K562 (cell line): Measurements from ENCODE around the gene XIRP2. TPM values are rescaled to one million over a fixed set of nuclear protein-coding genes. Genes with fewer than 3 reads are reported as not detected.

ENCODE experiments used
- ATAC-seq: fragments of 200-7000 bp; cut with Tn5 transposase; 3 replicates; pipeline ENCODE4 v1.9.1; 2020; ENCODE audit warnings: moderate library complexity
- BruUV-seq: library from RNA; stranded (reverse); fragments of 400-500 nt; replicated peaks from 2 replicates; lab custom pipeline; 2021; lab: Mats Ljungman, UMichigan
- CTCF ChIA-PET: fragments of 300-600 bp; formaldehyde crosslinking; extraction: SDS; loops from one replicate; lab custom pipeline; 2021; ENCODE audit warnings: low intra/inter-chr PET ratio; lab: Yijun Ruan, JAX
- POLR2A ChIA-PET: fragments of 300-600, 350-650 bp; sonication (Branson Sonifier 250); formaldehyde crosslinking; extraction: SDS; loops from one replicate; lab custom pipeline; 2021; ENCODE audit warnings: antibody characterized with exemption, inconsistent platforms; lab: Yijun Ruan, JAX
- DNase-seq, 4 experiments: peaks; one replicate each; pipeline versions ENCODE4 v3.0.0 to v3.0.0-alpha.2; 2011 to 2018; ENCODE audit warnings: low spot score in 3 of 4, mixed read lengths in 3 of 4; ENCODE audit errors: extremely low read depth in 1 of 4
- FAIRE-seq: peaks from 2 replicates; lab custom pipeline; 2011; peaks lifted over from hg19 to GRCh38; lab: Jason Lieb, UNC
- H2AFZ ChIP-seq: 2 replicates; pipeline ENCODE4 v1.6.0; 2011; ENCODE audit warnings: low read depth, low read length, control low read depth, inconsistent platforms
- H3K27ac ChIP-seq: fragments of 200-600 bp; 3 replicates; pipeline ENCODE4 v1.8.0; 2011; ENCODE audit warnings: low read depth, mild to moderate bottlenecking, control low read depth, inconsistent platforms, low read length, moderate library complexity, mixed read lengths; ENCODE audit errors: extremely low read depth
- H3K27me3 ChIP-seq, 2 experiments: fragments of 300-600 bp in 1 of 2; 2 replicates in 1 of 2; 3 replicates in 1 of 2; pipeline versions ENCODE4 v1.6.0 to v1.8.0; 2011; ENCODE audit warnings: inconsistent platforms in 2 of 2, low read length in 2 of 2, mild to moderate bottlenecking in 1 of 2, mixed read lengths in 1 of 2, moderate library complexity in 1 of 2; ENCODE audit not compliant: control insufficient read depth in 2 of 2, insufficient read depth in 2 of 2
- H3K36me3 ChIP-seq: fragments of 300-600 bp; 3 replicates; pipeline ENCODE4 v1.8.0; 2011; ENCODE audit warnings: mild to moderate bottlenecking, low read length, inconsistent platforms; ENCODE audit not compliant: control insufficient read depth, insufficient read depth
- H3K4me1 ChIP-seq, 2 experiments: fragments of 200-600 bp in 1 of 2; replicated peaks in 1 of 2; 2 replicates in 1 of 2; 3 replicates in 1 of 2; pipeline versions ENCODE4 v1.5.1 to v1.8.0; 2011; ENCODE audit warnings: inconsistent platforms in 2 of 2, low read length in 2 of 2, mild to moderate bottlenecking in 1 of 2, mixed read lengths in 1 of 2, moderate library complexity in 1 of 2; ENCODE audit not compliant: control insufficient read depth in 2 of 2, insufficient read depth in 2 of 2
- H3K4me2 ChIP-seq: 2 replicates; pipeline ENCODE4 v1.6.1; 2011; ENCODE audit warnings: low read length, control low read depth, inconsistent platforms, mixed read lengths; ENCODE audit not compliant: insufficient read depth
- H3K4me3 ChIP-seq: fragments of 200-600 bp; sonication (generic), shearing (Covaris generic); 2 replicates; pipeline ENCODE4 v1.5.1; 2016; ENCODE audit warnings: control low read depth, inconsistent platforms
- H3K79me2 ChIP-seq: fragments of 200-600 bp; 3 replicates; pipeline ENCODE4 v1.8.0; 2011; ENCODE audit warnings: low read length, inconsistent platforms; ENCODE audit not compliant: control insufficient read depth, insufficient read depth
- H3K9ac ChIP-seq, 2 experiments: 2 replicates each; pipeline versions ENCODE4 v1.6.0 to v1.6.1; 2011; ENCODE audit warnings: low read depth in 2 of 2, low read length in 2 of 2, control low read depth in 1 of 2, inconsistent platforms in 1 of 2, mild to moderate bottlenecking in 1 of 2, mixed read lengths in 1 of 2; ENCODE audit not compliant: insufficient read depth in 1 of 2
- H3K9me1 ChIP-seq: one replicate; pipeline ENCODE4 v1.6.0; 2011; ENCODE audit warnings: inconsistent platforms, mild to moderate bottlenecking, low read length, moderate library complexity; ENCODE audit not compliant: control insufficient read depth, insufficient read depth
- H3K9me3 ChIP-seq: replicated peaks from 2 replicates; pipeline ENCODE4 v1.5.1; 2011; ENCODE audit warnings: low read depth, low read length, inconsistent platforms; ENCODE audit not compliant: control insufficient read depth, insufficient read depth
- H4K20me1 ChIP-seq: replicated peaks from 2 replicates; pipeline ENCODE4 v1.6.1; 2011; ENCODE audit warnings: low read length, inconsistent platforms, mixed read lengths; ENCODE audit not compliant: control insufficient read depth, insufficient read depth
- BRCA1 ChIP-seq, 2 experiments: fragments of 450-650 bp in 1 of 2; sonication (generic) in 1 of 2; formaldehyde crosslinking in 1 of 2; IDR thresholded peaks; 2 replicates each; pipeline versions ENCODE4 v1.5.0 to v1.6.1; 2017 to 2020; ENCODE audit warnings: mild to moderate bottlenecking in 1 of 2, missing genetic modification reagents in 1 of 2
- CBFA2T2 ChIP-seq: fragments of 450-650 bp; conservative IDR thresholded peaks from 2 replicates; pipeline ENCODE4 v1.6.1; 2017; ENCODE audit warnings: mild to moderate bottlenecking
- CBFA2T3 ChIP-seq: fragments of 450-650 bp; IDR thresholded peaks from 2 replicates; pipeline ENCODE4 v1.6.1; 2017
- GATAD2A ChIP-seq: fragments of 450-650 bp; IDR thresholded peaks from 2 replicates; pipeline ENCODE4 v1.6.1; 2017
- MAFF ChIP-seq: IDR thresholded peaks from 2 replicates; pipeline ENCODE4 v1.6.1; 2012; ENCODE audit warnings: low read length, improper control_type of control experiment
- PCBP2 ChIP-seq: fragments of 200-400 bp; formaldehyde crosslinking; IDR thresholded peaks from 2 replicates; pipeline ENCODE4 v1.6.1; 2018; ENCODE audit warnings: low read length, low read depth, mild to moderate bottlenecking, moderate library complexity; ENCODE audit not compliant: poor library complexity, severe bottlenecking
- SIX5 ChIP-seq, 2 experiments: IDR thresholded peaks; 2 replicates each; pipeline ENCODE4 v1.6.1; 2011; ENCODE audit warnings: low read length in 2 of 2, borderline replicate concordance in 1 of 2, low read depth in 1 of 2, mild to moderate bottlenecking in 1 of 2, moderate library complexity in 1 of 2; ENCODE audit not compliant: insufficient read depth in 1 of 2
- SRSF1 ChIP-seq: fragments of 200-400 bp; formaldehyde crosslinking; IDR thresholded peaks from 2 replicates; pipeline ENCODE4 v1.6.1; 2017; ENCODE audit warnings: mild to moderate bottlenecking, low read depth, low read length, moderate library complexity
- TCFL5 ChIP-seq: fragments of 250-450 bp; sonication (Bioruptor Pico); conservative IDR thresholded peaks from 2 replicates; pipeline ENCODE4 v1.6.1; 2021; ENCODE audit warnings: mild to moderate bottlenecking, moderate library complexity, matching md5 sums
- WHSC1 ChIP-seq: IDR thresholded peaks from one replicate; pipeline ENCODE4 v1.6.1; 2012; ENCODE audit warnings: low read length, control low read depth, inconsistent platforms
- ZFPM2 ChIP-seq: fragments of 250-450 bp; sonication (Bioruptor Pico); IDR thresholded peaks from 2 replicates; pipeline ENCODE4 v1.5.1; 2022; ENCODE audit warnings: mild to moderate bottlenecking
- ZNF239 ChIP-seq: fragments of 250-450 bp; sonication (Bioruptor Pico); IDR thresholded peaks from 2 replicates; pipeline ENCODE4 v1.4.0; 2020; ENCODE audit warnings: mild to moderate bottlenecking
- ZNF695 ChIP-seq: fragments of 450-650 bp; formaldehyde crosslinking; IDR thresholded peaks from 2 replicates; pipeline ENCODE4 v1.4.0; 2020; ENCODE audit warnings: mild to moderate bottlenecking, moderate library complexity
- ZNF696 ChIP-seq: fragments of 250-450 bp; sonication (Bioruptor Pico); conservative IDR thresholded peaks from 2 replicates; pipeline ENCODE4 v1.4.0; 2020; ENCODE audit warnings: mild to moderate bottlenecking, moderate library complexity
- WGBS: fragments of 100-300 bp; shearing (Covaris generic); methylation state at CpG from one replicate; pipeline ENCODE4 v1.1.6; 2016; ENCODE audit warnings: low coverage, mixed read lengths; ENCODE audit not compliant: insufficient coverage; ENCODE audit errors: missing lambda C conversion rate; 5-methylcytosine and 5-hydroxymethylcytosine counted together
- in situ Hi-C: fragments of 300-500 bp; cut with MboI; formaldehyde crosslinking; loops from 4 replicates; pipeline ENCODE4 v1.15.0; 2018; ENCODE audit warnings: inconsistent platforms, mixed read lengths
- intact Hi-C: fragments of 100-400 bp; cut with micrococcal nuclease; formaldehyde crosslinking; loops from 2 replicates; pipeline ENCODE4 v1.14.2; 2022
- polyA plus RNA-seq, 8 experiments: library from polyadenylated mRNA; depleted of rRNA in 4 of 8; stranded (reverse) in 5 of 8; unstranded in 3 of 8; fragments of >200 nt; fragmentation: Nextera tagmentation in 2 of 8; fragmentation: Illumina TruSeq in 1 of 8; extraction: Ambion mirVana in 2 of 8; extraction: Trizol in 1 of 8; gene quantifications; 2 replicates each; pipeline versions ENCODE4 v1.2.1 to v1.2.3, GENCODE V29; 2011 to 2014; ENCODE audit warnings: inconsistent platforms in 1 of 8, missing spikeins in 1 of 8
- total RNA-seq, 7 experiments: library from RNA; depleted of rRNA in 6 of 7; stranded (reverse); fragments of >200 nt in 6 of 7; fragmentation: Illumina TruSeq in 2 of 7; extraction: Trizol in 2 of 7; gene quantifications; 2 replicates each; pipeline versions ENCODE4 v1.2.1 to v1.2.3, GENCODE V29; 2011 to 2021; ENCODE audit warnings: low replicate concordance in 1 of 7
- TF ChIP-seq, protein P1 (sequence below): fragments of 450-650 bp; formaldehyde crosslinking; IDR thresholded peaks from 2 replicates; pipeline ENCODE4 v1.4.0; 2020; ENCODE audit warnings: mild to moderate bottlenecking, moderate library complexity
- TF ChIP-seq, protein P2 (sequence below): sonication (generic); formaldehyde crosslinking; IDR thresholded peaks from 2 replicates; pipeline ENCODE4 v1.8.0; 2022; ENCODE audit warnings: mild to moderate bottlenecking, low read depth, missing genetic modification reagents
- TF ChIP-seq, protein P3 (sequence below): sonication (generic); IDR thresholded peaks from 2 replicates; pipeline ENCODE4 v1.6.1; 2016
- TF ChIP-seq, protein P4 (sequence below): fragments of 250-450 bp; sonication (Bioruptor Pico); IDR thresholded peaks from 2 replicates; pipeline ENCODE4 v1.4.0; 2020; ENCODE audit warnings: mild to moderate bottlenecking, moderate library complexity

Gene XIRP2
- total and polyA plus RNA-seq, 9 of the 15 experiments (the other 6 are each of a cell fraction or from before 2014, with no cell fraction given) = 0.04 to 0.10 (median 0.04) TPM; not detected in 2

DNA sequence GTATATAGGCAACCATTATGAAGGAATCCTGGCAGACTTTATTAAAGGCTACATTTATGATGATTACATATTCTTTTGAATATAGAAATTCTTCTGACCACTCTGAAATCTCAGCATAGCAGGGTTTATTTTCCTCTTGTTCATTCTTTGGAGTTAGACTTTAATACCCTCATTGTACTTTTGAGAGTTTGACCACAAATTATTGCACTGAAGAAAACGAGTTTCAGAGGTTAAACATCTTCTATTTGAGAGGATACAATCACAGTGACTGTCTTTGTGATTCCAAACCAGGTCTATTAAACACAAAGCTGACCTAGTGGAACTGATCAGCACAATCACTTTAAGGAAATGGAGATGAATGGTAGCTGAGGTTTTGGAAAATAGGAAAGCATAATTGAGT, 71.3 kb downstream of the XIRP2 start:
- FAIRE-seq (no peak), ATAC-seq (no peak), DNase-seq (no peak)
- Histone ChIP-seq H3K36me3 (no peaks in the 10 kb centered on the region), H3K9me1 (no peaks in the 10 kb centered on the region), H3K27me3 (no peaks in the 10 kb centered on the region), H3K4me2 (no peak overlapping the region), H4K20me1 (no peaks in the 10 kb centered on the region), H2AFZ (no peak overlapping the region), H3K9me3 (no peaks in the 10 kb centered on the region), H3K79me2 (no peaks in the 10 kb centered on the region), H3K4me3 (no peak overlapping the region), H3K4me1 (no peaks in the 10 kb centered on the region), H3K27ac (no peak overlapping the region), H3K9ac (no peak overlapping the region)
- BruUV-seq = no TSS peak
- ChIA-PET POLR2A (no interaction called here), CTCF (no interaction called here)
- in situ Hi-C loops = no loop called here
- intact Hi-C loops = no loop called here
- 0% methylated on average over 1 of the region's 1 CpG for whole genome bisulfite sequencing
- TF ChIP-seq ZNF695 (CRISPR knock-in tag) (no peak), ZNF696 (CRISPR knock-in tag) (no peak), MAFF (no peak), SRSF1 (no peak), PCBP2 (no peak), ZFPM2 (CRISPR knock-in tag) (no peak), BRCA1 (IDR thresholded peaks at IDR 0.05) (no peak), BRCA1 (CRISPR knock-in tag; IDR thresholded peaks at IDR 0.05) (no peak), ZNF239 (CRISPR knock-in tag) (no peak), CBFA2T3 (no peak), CBFA2T2 (no peak), GATAD2A (no peak), TCFL5 (CRISPR knock-in tag) (no peak), WHSC1 (no peak), SIX5 (IDR thresholded peaks at IDR 0.05; ENCODE audit: borderline replicate concordance in 1 of 2, insufficient read depth in 1 of 2, low read depth in 1 of 2, low read length in 2 of 2) (no peak)
- TF ChIP-seq, protein P1, sequence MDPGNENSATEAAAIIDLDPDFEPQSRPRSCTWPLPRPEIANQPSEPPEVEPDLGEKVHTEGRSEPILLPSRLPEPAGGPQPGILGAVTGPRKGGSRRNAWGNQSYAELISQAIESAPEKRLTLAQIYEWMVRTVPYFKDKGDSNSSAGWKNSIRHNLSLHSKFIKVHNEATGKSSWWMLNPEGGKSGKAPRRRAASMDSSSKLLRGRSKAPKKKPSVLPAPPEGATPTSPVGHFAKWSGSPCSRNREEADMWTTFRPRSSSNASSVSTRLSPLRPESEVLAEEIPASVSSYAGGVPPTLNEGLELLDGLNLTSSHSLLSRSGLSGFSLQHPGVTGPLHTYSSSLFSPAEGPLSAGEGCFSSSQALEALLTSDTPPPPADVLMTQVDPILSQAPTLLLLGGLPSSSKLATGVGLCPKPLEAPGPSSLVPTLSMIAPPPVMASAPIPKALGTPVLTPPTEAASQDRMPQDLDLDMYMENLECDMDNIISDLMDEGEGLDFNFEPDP (CRISPR knock-in tag) = no peak
- TF ChIP-seq, protein P2, sequence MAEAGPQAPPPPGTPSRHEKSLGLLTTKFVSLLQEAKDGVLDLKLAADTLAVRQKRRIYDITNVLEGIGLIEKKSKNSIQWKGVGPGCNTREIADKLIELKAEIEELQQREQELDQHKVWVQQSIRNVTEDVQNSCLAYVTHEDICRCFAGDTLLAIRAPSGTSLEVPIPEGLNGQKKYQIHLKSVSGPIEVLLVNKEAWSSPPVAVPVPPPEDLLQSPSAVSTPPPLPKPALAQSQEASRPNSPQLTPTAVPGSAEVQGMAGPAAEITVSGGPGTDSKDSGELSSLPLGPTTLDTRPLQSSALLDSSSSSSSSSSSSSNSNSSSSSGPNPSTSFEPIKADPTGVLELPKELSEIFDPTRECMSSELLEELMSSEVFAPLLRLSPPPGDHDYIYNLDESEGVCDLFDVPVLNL (CRISPR knock-in tag) = no peak
- TF ChIP-seq, protein P3, sequence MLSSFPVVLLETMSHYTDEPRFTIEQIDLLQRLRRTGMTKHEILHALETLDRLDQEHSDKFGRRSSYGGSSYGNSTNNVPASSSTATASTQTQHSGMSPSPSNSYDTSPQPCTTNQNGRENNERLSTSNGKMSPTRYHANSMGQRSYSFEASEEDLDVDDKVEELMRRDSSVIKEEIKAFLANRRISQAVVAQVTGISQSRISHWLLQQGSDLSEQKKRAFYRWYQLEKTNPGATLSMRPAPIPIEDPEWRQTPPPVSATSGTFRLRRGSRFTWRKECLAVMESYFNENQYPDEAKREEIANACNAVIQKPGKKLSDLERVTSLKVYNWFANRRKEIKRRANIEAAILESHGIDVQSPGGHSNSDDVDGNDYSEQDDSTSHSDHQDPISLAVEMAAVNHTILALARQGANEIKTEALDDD = no peak
- TF ChIP-seq, protein P4, sequence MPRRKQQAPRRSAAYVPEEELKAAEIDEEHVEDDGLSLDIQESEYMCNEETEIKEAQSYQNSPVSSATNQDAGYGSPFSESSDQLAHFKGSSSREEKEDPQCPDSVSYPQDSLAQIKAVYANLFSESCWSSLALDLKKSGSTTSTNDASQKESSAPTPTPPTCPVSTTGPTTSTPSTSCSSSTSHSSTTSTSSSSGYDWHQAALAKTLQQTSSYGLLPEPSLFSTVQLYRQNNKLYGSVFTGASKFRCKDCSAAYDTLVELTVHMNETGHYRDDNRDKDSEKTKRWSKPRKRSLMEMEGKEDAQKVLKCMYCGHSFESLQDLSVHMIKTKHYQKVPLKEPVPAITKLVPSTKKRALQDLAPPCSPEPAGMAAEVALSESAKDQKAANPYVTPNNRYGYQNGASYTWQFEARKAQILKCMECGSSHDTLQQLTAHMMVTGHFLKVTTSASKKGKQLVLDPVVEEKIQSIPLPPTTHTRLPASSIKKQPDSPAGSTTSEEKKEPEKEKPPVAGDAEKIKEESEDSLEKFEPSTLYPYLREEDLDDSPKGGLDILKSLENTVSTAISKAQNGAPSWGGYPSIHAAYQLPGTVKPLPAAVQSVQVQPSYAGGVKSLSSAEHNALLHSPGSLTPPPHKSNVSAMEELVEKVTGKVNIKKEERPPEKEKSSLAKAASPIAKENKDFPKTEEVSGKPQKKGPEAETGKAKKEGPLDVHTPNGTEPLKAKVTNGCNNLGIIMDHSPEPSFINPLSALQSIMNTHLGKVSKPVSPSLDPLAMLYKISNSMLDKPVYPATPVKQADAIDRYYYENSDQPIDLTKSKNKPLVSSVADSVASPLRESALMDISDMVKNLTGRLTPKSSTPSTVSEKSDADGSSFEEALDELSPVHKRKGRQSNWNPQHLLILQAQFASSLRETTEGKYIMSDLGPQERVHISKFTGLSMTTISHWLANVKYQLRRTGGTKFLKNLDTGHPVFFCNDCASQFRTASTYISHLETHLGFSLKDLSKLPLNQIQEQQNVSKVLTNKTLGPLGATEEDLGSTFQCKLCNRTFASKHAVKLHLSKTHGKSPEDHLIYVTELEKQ (CRISPR knock-in tag) = no peak
